K562 (cell line): Measurements from ENCODE around the gene KIAA0825.

Experiments
- HDAC3 ChIP-seq: fragments of 450-650 bp; IDR thresholded peaks from 2 replicates; pipeline ENCODE4 v1.6.1; 2018; ENCODE audit warnings: borderline replicate concordance, mild to moderate bottlenecking, moderate library complexity; ENCODE audit not compliant: partially characterized antibody
- MAFK ChIP-seq: IDR thresholded peaks from 2 replicates; pipeline ENCODE4 v1.6.1; 2011; ENCODE audit warnings: low read length, improper control_type of control experiment
- NFATC3 ChIP-seq: fragments of 450-650 bp; IDR thresholded peaks from 2 replicates; pipeline ENCODE4 v1.6.1; 2017; ENCODE audit warnings: mild to moderate bottlenecking
- NR2C2 ChIP-seq, 2 experiments: fragments of 200-800 bp in 1 of 2; sonication (Bioruptor generic) in 1 of 2; sonication (generic) in 1 of 2; formaldehyde crosslinking in 1 of 2; IDR thresholded peaks; 2 replicates each; pipeline versions ENCODE4 v1.6.1 to v1.8.0; 2016 to 2022; ENCODE audit warnings: mild to moderate bottlenecking in 1 of 2, missing compliant biosample characterization in 1 of 2, missing genetic modification characterization in 1 of 2, missing genetic modification reagents in 1 of 2
- RBM15 ChIP-seq: fragments of 200-400 bp; formaldehyde crosslinking; IDR thresholded peaks from 2 replicates; pipeline ENCODE4 v1.6.1; 2018; ENCODE audit warnings: mild to moderate bottlenecking, low read length, moderate library complexity; ENCODE audit not compliant: insufficient read depth
- STAT5B ChIP-seq: fragments of 250-450 bp; sonication (Bioruptor Pico); IDR thresholded peaks from 2 replicates; pipeline ENCODE4 v1.8.0; 2021; ENCODE audit warnings: mild to moderate bottlenecking, inconsistent platforms
- TF ChIP-seq, protein P1 (sequence below), 3 experiments: IDR thresholded peaks in 2 of 3; conservative IDR thresholded peaks in 1 of 3; 2 replicates each; pipeline ENCODE4 v1.5.1; 2011 to 2012; ENCODE audit warnings: low read length in 3 of 3, mild to moderate bottlenecking in 3 of 3, control low read depth in 2 of 3, improper control_type of control experiment in 1 of 3, inconsistent platforms in 1 of 3, low read depth in 1 of 3, mixed read lengths in 1 of 3, moderate library complexity in 1 of 3; ENCODE audit not compliant: insufficient read depth in 2 of 3
- TF ChIP-seq, protein P2 (sequence below): IDR thresholded peaks from 2 replicates; pipeline ENCODE4 v1.6.1; 2012; ENCODE audit warnings: low read depth, low read length, improper control_type of control experiment, borderline replicate concordance
- TF ChIP-seq, protein P3 (sequence below): fragments of 150-350 bp; IDR thresholded peaks from 2 replicates; pipeline ENCODE4 v1.6.1; 2014; ENCODE audit warnings: low read depth, mild to moderate bottlenecking, low read length, borderline replicate concordance
- TF ChIP-seq, protein P4 (sequence below), 2 experiments: IDR thresholded peaks in 1 of 2; conservative IDR thresholded peaks in 1 of 2; 2 replicates each; pipeline ENCODE4 v1.6.1; 2016; ENCODE audit warnings: low read depth in 2 of 2, mild to moderate bottlenecking in 1 of 2, missing compliant biosample characterization in 1 of 2, missing genetic modification characterization in 1 of 2, moderate library complexity in 1 of 2

DNA sequence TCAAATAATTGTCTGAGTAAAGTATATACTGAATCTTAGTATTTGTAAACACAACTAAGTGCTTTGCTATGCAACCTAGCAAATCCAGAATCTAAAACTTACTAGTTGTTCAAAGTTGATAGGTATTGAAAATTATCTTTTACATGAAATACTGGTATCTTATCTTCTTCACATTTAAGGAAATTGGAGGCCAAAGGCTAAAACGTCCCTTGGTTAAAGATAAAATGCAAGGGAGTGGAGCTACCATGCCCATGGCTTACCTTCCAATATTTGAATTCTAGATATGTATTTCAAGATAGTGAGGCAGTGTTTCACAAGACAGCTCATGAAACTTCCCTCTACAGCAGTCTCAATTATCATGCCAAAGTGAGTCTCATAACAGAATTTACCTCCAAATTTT, 373.5 kb downstream of the KIAA0825 start:
- TF ChIP-seq MAFK (no peak), NR2C2 (CRISPR knock-in tag; IDR thresholded peaks at IDR 0.05) (no peak), NR2C2 (tag; IDR thresholded peaks at IDR 0.05) (no peak), HDAC3 (no peak), STAT5B (CRISPR knock-in tag) (no peak), NFATC3 (no peak), RBM15 (no peak)
- TF ChIP-seq, protein P1, sequence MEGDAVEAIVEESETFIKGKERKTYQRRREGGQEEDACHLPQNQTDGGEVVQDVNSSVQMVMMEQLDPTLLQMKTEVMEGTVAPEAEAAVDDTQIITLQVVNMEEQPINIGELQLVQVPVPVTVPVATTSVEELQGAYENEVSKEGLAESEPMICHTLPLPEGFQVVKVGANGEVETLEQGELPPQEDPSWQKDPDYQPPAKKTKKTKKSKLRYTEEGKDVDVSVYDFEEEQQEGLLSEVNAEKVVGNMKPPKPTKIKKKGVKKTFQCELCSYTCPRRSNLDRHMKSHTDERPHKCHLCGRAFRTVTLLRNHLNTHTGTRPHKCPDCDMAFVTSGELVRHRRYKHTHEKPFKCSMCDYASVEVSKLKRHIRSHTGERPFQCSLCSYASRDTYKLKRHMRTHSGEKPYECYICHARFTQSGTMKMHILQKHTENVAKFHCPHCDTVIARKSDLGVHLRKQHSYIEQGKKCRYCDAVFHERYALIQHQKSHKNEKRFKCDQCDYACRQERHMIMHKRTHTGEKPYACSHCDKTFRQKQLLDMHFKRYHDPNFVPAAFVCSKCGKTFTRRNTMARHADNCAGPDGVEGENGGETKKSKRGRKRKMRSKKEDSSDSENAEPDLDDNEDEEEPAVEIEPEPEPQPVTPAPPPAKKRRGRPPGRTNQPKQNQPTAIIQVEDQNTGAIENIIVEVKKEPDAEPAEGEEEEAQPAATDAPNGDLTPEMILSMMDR (IDR thresholded peaks at IDR 0.05 in 2 of 3, conservative IDR thresholded peaks at IDR 0.05 in 1 of 3; ENCODE audit: insufficient read depth in 2 of 3, low read depth in 1 of 3, low read length in 3 of 3), result no peak
- TF ChIP-seq, protein P2, sequence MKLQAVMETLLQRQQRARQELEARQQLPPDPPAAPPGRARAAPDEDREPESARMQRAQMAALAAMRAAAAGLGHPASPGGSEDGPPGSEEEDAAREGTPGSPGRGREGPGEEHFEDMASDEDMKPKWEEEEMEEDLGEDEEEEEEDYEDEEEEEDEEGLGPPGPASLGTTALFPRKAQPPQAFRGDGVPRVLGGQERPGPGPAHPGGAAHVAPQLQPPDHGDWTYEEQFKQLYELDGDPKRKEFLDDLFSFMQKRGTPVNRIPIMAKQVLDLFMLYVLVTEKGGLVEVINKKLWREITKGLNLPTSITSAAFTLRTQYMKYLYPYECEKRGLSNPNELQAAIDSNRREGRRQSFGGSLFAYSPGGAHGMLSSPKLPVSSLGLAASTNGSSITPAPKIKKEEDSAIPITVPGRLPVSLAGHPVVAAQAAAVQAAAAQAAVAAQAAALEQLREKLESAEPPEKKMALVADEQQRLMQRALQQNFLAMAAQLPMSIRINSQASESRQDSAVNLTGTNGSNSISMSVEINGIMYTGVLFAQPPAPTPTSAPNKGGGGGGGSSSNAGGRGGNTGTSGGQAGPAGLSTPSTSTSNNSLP, result no peak
- TF ChIP-seq, protein P3, sequence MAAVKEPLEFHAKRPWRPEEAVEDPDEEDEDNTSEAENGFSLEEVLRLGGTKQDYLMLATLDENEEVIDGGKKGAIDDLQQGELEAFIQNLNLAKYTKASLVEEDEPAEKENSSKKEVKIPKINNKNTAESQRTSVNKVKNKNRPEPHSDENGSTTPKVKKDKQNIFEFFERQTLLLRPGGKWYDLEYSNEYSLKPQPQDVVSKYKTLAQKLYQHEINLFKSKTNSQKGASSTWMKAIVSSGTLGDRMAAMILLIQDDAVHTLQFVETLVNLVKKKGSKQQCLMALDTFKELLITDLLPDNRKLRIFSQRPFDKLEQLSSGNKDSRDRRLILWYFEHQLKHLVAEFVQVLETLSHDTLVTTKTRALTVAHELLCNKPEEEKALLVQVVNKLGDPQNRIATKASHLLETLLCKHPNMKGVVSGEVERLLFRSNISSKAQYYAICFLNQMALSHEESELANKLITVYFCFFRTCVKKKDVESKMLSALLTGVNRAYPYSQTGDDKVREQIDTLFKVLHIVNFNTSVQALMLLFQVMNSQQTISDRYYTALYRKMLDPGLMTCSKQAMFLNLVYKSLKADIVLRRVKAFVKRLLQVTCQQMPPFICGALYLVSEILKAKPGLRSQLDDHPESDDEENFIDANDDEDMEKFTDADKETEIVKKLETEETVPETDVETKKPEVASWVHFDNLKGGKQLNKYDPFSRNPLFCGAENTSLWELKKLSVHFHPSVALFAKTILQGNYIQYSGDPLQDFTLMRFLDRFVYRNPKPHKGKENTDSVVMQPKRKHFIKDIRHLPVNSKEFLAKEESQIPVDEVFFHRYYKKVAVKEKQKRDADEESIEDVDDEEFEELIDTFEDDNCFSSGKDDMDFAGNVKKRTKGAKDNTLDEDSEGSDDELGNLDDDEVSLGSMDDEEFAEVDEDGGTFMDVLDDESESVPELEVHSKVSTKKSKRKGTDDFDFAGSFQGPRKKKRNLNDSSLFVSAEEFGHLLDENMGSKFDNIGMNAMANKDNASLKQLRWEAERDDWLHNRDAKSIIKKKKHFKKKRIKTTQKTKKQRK, result no peak
- TF ChIP-seq, protein P4, sequence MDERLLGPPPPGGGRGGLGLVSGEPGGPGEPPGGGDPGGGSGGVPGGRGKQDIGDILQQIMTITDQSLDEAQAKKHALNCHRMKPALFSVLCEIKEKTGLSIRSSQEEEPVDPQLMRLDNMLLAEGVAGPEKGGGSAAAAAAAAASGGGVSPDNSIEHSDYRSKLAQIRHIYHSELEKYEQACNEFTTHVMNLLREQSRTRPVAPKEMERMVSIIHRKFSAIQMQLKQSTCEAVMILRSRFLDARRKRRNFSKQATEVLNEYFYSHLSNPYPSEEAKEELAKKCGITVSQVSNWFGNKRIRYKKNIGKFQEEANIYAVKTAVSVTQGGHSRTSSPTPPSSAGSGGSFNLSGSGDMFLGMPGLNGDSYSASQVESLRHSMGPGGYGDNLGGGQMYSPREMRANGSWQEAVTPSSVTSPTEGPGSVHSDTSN (CRISPR knock-in tag; IDR thresholded peaks at IDR 0.05; ENCODE audit: low read depth), result no peak
- TF ChIP-seq, protein P4 (tag; conservative IDR thresholded peaks at IDR 0.05; ENCODE audit: low read depth), result no peak
